Fibroblast of upper back skin (primary cell): ENCODE results near the gene UBE2Z.

Experiments used
- DNase-seq: peaks from one replicate; pipeline ENCODE4 v3.0.0-alpha.2; 2013

Gene UBE2Z

DNA sequence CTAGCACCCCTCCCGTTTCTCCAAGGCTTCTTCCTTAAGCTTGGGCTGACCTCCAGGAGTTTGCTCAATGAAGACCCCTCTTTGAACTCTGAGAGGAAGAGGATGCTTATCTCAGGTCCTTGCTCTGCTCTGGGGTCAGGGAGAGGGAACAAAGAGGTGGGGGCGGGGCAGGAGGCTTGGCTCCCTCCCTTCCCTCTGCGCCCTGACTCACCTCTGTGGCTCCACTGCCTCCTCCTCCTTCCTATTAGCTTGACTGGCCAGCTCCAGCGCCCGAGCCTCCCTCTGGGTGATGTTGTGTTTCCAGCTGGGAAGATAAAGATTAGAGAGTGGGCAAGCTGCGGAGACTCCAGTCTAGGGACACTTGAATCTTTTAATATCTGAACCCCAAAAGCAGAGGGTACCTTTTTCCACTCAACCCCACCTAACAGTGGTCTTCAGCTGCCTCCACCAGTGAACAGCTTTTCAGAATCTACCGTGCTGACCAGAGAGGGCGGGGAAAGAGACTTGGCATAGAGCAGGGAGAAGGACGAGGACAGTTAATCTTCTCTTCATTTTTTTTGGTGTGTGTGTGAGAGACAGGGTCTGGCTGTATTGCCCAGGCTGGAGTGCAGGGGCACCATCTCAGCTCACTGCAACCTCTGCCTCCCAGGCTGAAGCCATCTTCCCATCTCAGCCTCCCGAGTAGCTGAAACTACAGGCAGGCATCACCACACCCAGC is 53.5 kb downstream of the UBE2Z start:
- peak; percentile 72 for DNase-seq

DNA sequence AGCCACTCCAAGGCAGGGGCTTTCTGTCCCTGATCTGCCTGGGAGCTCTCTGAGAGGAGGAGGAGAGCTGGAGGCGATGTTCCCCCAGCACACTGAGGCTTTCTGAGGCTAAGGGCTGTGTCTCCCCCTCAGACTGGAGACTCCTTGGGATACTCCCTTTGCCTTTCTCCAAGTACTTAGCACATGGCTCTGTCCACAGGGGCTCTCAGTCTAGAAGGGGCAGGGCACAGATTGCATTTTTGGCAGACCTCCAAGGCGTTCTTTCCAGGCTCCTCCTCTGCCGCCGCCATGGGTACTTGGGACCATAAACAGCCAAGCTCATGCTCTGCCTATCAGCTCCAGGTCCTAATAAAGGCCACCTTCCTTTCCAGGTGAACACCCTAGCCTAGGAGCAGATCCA is 62.0 kb downstream of the UBE2Z start:
- peak; percentile 41 for DNase-seq

DNA sequence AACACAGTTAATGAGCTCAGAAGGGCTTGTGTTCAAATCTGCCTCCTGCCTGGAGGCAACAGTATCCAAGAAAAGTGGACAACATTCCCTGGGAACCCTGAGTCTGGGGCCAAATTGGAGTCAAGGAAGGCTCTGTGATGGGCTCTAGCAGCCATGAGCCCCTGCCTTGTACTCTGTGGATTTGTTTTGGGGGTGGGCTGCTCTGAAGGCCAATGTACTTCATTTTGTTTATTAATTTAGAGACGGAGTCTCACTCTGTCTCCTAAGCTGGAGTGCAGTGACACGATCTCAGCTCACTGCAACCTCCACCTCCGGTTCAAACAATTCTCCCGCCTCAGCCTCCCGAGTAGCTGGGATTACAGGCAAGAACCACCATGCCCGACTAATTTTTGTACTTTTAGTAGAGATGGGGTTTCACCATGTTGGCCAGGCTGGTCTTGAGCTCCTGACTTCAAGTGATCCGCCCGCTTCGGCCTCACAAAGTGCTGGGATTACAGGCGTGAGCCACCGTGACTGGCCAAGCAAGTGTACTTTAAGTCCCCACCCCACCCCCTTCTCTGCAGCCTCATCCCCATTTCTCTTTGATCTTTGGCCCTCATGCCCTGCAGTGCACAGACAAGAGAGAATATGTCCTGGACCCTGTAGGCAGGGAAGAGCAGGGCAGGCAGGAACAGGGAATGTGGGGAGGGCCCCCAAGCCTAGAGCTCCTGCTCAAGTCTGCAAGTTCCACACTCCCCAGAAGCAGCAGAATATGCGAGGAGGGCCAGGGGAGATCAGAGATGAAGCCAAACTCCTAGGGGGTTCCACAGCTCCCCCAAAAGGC is 62.9 kb downstream of the UBE2Z start:
- DNase-seq: no peak

DNA sequence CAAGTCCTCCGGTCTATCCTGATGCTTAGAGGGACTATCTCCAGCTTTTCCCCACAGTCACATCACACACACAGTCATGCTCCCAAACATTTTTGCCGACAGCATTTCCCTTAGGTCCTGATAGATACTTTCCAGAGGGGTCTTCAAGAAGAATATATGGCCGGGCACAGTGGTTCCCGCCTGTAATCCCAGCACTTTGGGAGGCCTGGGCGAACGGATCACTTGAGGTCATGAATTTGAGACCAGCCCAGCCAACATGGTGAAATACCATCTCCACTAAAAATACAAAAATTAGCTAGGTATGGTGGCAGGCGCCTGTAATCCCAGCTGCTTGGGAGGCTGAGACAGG is 64.5 kb downstream of the UBE2Z start:
- DNase-seq: no peak

DNA sequence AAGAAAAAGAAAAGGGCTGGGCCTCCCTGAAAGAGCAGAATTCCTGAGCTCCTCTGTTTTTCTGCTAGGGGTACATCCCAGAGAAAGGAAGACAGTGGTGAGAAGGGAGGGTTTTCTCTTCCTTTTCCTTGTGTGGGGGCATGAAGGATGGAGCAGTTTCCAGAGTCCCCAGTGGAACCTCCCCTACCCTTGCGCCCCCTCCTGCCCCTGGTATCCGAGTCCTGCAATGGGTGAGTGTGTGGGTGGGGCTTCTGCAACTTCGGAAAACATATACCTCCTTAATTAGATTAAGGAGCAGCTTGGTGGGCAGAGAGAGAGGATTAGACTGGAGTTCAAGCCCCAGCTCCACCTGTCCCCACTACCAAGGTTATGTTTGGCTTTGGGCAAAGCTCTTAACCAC is 65.6 kb downstream of the UBE2Z start:
- DNase-seq: no peak
